Measurements from ENCODE around the gene TNFRSF14.

TNFRSF14 gene

DNA sequence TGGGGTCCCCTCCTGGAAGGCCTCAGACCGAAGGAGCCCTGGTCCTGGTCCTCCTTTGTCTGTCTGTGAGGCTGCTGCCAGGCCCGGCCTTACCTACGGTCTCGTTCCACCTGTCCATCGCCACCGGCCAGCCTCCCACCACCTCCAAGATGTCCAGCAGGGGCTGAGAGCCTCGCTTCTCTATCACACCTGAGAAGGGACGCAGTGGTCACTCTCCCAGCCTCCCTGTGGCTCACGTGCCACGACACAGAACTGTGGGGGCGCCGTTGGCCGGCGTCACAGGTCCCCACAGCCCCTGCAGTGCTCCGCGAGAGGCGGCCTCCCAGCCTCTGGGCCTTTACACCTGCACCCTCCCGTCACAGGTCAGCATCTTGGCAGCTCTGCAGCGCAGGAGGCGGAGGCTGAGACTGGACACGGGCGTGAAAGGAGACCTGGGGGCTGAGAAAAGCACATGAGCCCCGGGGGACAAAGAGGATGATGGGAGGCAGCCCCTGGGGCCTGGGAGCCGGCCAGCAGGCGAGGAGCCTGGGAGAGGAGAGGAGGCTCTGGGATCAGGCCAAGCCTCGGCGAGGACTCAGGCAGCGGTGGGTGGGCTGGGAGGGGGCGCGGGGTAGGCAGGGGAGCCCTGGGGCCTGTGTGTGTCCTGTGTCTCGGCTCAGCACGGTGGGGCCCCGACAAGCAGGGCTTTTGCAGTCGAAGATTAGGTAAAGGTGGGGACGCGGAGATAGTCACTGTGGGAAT is 50.9 kb downstream of the TNFRSF14 start:
- Histone ChIP-seq H3K27ac (ENCODE audit: insufficient read depth, low read length, poor library complexity, severe bottlenecking) (no peak overlapping the region), H3K27me3 (replicated peaks; ENCODE audit: control insufficient read depth, insufficient read depth, low read length, poor library complexity, severe bottlenecking) (no peaks in the 10 kb centered on the region), H3K4me1 (ENCODE audit: control insufficient read depth, insufficient read depth, low read length, poor library complexity, severe bottlenecking) (no peaks in the 10 kb centered on the region), H3K4me3 (ENCODE audit: insufficient read depth, low read depth, low read length, poor library complexity, severe bottlenecking) (no peak overlapping the region), H3K9me3 (ENCODE audit: control insufficient read depth, low read length) (no peaks in the 10 kb centered on the region), H3K36me3 (ENCODE audit: control insufficient read depth, insufficient read depth, low read length) (no peaks in the 10 kb centered on the region)
- DNase-seq = no peak

DNA sequence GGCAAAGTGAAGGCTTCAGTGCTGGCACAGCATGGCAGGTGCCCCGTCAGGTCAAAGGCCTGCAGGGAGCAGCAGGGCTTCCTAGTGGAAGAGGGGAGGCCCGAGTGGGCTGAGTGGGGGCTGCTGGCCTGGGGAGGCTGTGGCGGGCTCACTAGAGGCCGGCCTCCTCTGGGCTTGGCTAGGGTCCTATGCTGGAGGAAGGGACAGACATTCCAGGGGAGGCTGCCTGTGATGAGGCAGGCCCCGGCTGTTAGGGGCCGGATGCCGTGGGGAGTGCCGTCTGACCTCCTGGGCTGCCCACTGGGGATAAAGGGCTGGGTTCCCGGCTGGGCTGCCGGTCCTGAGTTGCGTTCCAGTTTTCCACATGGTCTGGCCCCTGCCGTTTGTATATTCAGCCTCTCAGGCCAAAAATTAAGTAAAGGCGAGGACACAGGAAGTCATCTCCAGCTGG is 51.5 kb downstream of the TNFRSF14 start:
- no peaks in the 10 kb centered on the region for H3K27me3 ChIP-seq (replicated peaks; ENCODE audit: control insufficient read depth, insufficient read depth, low read length, poor library complexity, severe bottlenecking)

DNA sequence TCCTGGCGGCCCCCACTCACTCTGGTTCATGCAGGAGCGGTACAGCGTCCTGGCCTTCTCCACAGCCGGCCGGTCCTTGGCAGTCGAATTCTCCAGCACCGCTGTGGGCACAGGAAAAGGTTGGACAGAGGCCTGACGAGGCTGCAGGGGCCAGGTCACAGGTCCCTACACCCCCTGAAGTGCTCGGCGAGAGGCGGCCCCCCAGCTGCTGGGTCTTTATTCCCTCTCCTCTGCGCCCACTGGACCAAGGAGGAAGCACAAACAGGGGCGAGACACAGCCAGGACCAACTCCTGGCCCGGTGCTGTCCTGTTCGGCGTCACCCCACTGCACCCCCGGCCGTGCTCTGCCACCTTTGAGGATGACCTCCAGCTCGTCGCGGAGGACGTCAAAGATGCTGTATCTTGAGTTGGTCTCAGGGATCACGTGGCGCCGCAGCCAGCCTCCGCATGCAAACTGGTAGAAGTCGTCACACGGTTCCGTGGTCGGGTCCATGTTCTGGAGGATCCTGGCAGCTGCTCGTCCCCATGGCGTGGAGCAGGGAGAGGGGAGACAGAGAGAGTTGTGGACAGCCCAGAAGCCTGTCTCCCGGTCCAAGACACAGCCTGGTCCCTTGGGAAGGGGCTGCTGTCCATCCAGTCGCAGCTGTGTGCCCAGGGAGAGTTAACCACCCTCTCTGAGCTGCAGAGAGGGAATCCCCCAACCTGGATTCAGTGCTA is 53.3 kb downstream of the TNFRSF14 start:
- Histone ChIP-seq H3K27ac (ENCODE audit: insufficient read depth, low read length, poor library complexity, severe bottlenecking) (no peak overlapping the region), H3K9me3 (ENCODE audit: control insufficient read depth, low read length) (no peaks in the 10 kb centered on the region), H3K4me3 (ENCODE audit: insufficient read depth, low read depth, low read length, poor library complexity, severe bottlenecking) (no peak overlapping the region), H3K4me1 (ENCODE audit: control insufficient read depth, insufficient read depth, low read length, poor library complexity, severe bottlenecking) (no peaks in the 10 kb centered on the region), H3K36me3 (ENCODE audit: control insufficient read depth, insufficient read depth, low read length) (no peaks in the 10 kb centered on the region), H3K27me3 (replicated peaks; ENCODE audit: control insufficient read depth, insufficient read depth, low read length, poor library complexity, severe bottlenecking) (no peaks in the 10 kb centered on the region)
- DNase-seq = no peak

More for the DNA sequence above, 51.5 kb downstream of the TNFRSF14 start:
- Histone ChIP-seq H3K4me1 (ENCODE audit: control insufficient read depth, insufficient read depth, low read length, poor library complexity, severe bottlenecking) (no peaks in the 10 kb centered on the region), H3K27ac (ENCODE audit: insufficient read depth, low read length, poor library complexity, severe bottlenecking) (no peak overlapping the region), H3K36me3 (ENCODE audit: control insufficient read depth, insufficient read depth, low read length) (no peaks in the 10 kb centered on the region), H3K4me3 (ENCODE audit: insufficient read depth, low read depth, low read length, poor library complexity, severe bottlenecking) (no peak overlapping the region), H3K9me3 (ENCODE audit: control insufficient read depth, low read length) (no peaks in the 10 kb centered on the region)
- DNase-seq = no peak

DNA sequence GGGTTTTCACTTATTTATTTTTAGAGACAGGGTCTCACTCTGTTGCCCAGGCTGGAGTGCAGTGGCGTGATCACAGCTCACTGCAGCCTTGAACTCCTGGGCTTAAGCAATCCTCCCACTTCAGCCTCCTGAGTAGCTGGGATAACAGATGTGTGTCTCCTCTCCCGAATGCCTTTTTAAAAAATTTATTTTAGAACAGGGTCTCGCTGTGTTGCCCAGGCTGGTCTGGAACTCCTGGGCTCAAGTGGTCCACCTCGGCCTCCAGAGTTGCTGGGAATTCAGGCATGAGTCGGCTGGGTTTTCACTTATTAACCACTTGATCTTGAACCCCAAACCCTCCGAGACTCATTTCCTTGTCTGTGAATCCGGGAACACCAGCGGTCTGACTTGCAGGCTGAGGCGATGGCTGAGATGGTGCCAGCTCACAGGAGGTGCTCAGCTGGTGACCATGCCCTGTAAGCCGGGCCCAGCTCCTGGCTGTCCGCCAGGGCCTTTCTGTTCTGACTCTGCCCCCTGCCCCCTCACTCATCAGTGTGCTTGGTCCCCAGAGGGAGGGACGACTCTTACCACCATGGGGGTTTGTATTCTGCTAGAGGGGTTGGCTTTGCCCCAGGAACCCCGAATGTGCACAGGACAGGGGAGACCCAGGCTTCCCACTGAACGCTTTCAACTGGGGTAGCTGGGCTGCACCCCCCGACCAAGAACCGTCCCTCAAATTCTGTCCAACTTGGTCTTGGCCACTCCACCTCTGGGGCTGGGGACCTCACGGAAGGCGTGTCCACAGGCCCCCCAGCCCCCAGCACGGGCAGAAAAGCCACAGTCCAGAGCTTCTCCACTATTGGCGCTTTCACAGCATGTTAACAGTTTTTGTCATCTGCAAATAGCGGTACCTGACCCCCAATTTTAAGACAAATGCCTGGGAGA is 54.1 kb downstream of the TNFRSF14 start:
- DNase-seq = no peak
- no peaks in the 10 kb centered on the region for H3K9me3 ChIP-seq (ENCODE audit: control insufficient read depth, low read length)

DNA sequence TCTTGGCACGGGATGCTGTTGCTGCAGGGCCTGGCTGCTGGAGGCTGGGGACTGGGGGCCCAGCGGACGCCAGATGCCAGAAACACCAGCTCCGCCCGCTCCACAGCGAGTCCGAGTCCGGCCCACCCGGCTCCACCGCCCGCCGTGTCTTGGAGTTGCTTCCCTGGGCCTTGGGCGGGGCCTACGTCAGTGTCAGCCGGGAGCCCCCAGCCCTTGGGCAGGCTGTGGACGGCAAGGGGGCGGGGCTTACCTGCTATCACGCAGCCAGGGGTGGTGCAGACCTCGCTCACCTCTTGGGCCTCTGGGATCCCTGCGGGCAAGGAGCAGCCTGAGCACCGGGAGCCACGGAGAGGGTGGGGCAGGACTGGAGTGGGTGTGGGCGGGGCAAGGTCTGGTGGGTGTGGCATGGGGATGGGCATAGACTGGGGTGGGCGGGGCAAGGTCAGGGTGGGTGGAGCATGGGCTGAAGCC is 54.9 kb downstream of the TNFRSF14 start:
- Histone ChIP-seq H3K9me3 (ENCODE audit: control insufficient read depth, low read length) (no peaks in the 10 kb centered on the region), H3K27me3 (replicated peaks; ENCODE audit: control insufficient read depth, insufficient read depth, low read length, poor library complexity, severe bottlenecking) (no peaks in the 10 kb centered on the region), H3K36me3 (ENCODE audit: control insufficient read depth, insufficient read depth, low read length) (no peaks in the 10 kb centered on the region), H3K4me1 (ENCODE audit: control insufficient read depth, insufficient read depth, low read length, poor library complexity, severe bottlenecking) (no peaks in the 10 kb centered on the region), H3K4me3 (ENCODE audit: insufficient read depth, low read depth, low read length, poor library complexity, severe bottlenecking) (no peak overlapping the region), H3K27ac (ENCODE audit: insufficient read depth, low read length, poor library complexity, severe bottlenecking) (no peak overlapping the region)
- DNase-seq = no peak

More for the DNA sequence above, 54.1 kb downstream of the TNFRSF14 start:
- Histone ChIP-seq H3K27me3 (replicated peaks; ENCODE audit: control insufficient read depth, insufficient read depth, low read length, poor library complexity, severe bottlenecking) (no peaks in the 10 kb centered on the region), H3K4me1 (ENCODE audit: control insufficient read depth, insufficient read depth, low read length, poor library complexity, severe bottlenecking) (no peaks in the 10 kb centered on the region), H3K36me3 (ENCODE audit: control insufficient read depth, insufficient read depth, low read length) (no peaks in the 10 kb centered on the region), H3K27ac (ENCODE audit: insufficient read depth, low read length, poor library complexity, severe bottlenecking) (no peak overlapping the region), H3K4me3 (ENCODE audit: insufficient read depth, low read depth, low read length, poor library complexity, severe bottlenecking) (no peak overlapping the region)

DNA sequence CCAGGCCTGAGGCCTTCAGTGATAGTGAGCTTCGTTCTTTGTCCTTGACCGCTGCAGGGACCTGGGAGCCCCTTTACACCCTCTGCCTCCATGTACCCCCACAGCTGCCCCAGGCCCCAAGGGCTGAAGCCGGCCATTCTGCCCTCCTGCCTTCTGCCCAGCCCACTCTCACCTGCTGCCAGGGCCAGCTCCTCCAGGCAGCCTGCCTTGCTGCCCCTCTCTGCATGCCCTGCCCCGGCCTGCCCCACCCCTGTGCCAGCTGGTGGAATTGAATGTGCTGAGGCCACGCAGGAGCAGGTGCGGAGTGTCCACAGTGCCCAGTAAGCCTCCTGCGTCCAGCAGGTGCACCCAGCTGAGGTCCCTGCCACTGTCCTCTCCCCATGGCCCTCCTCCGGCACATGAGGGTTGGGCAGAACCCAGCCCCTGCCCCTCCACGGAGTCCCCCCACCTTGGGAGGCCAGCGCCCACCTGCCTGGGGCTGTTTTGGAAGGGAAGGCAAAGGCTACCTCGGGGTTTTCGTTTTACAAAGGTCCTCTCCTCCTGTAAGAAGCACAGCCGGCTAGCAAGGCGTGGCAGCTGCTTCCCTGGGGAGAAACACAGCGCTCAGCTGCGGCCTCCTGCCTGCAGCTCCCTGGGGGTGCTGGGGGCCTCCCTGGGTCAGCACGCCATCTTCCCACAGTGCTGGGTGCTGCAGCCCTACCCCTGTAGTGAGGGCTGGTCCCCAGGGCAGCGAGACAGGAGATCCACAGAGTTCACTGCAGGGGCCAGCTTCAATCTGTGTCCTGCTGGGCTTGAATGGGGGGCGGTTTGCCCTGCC is 55.7 kb downstream of the TNFRSF14 start:
- no peaks in the 10 kb centered on the region for H3K9me3 ChIP-seq (ENCODE audit: control insufficient read depth, low read length)
- H3K27ac ChIP-seq (ENCODE audit: insufficient read depth, low read length, poor library complexity, severe bottlenecking) = no peak overlapping the region
- H3K36me3 ChIP-seq (ENCODE audit: control insufficient read depth, insufficient read depth, low read length) = no peaks in the 10 kb centered on the region
- no peaks in the 10 kb centered on the region for H3K4me1 ChIP-seq (ENCODE audit: control insufficient read depth, insufficient read depth, low read length, poor library complexity, severe bottlenecking)
- H3K27me3 ChIP-seq (replicated peaks; ENCODE audit: control insufficient read depth, insufficient read depth, low read length, poor library complexity, severe bottlenecking) = no peaks in the 10 kb centered on the region
- no peak for DNase-seq
- no peak overlapping the region for H3K4me3 ChIP-seq (ENCODE audit: insufficient read depth, low read depth, low read length, poor library complexity, severe bottlenecking)

DNA sequence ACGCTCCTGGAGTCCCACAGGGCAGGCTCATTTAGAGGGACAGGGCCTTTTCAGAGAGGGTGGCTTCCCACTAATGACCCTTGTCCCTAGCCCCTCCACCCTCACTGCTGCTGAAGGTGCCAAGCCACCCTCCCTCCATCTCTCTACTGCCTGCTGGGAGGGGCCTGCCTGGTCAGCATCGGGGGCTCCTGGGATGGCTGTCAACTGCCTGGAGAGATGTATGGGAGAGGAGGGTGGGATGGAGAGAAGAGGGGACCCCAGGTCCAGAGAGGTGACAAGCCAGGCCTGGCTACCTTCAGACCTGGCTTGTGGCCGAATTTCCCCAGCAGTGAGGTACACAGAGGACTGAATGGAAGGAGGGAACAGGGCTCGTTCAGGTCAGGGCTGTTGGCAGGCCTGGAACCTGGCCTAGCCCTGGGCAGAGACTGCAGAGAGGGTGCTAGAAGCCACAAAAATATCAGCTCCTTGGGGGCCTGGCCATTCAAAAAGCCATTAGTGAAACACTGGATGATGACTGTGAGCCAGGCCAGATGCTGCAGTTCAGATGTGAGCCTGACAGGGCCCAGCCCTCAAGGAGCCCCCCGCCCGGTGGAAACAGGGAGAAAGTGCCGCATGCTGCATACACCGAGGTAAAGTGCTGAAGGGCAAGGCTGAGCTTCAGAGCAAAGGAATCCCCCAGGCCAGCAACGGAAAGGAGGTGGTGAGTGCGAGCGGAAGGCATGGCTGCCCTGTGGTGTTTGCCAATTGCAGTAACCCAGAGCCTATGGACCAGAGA is 56.6 kb downstream of the TNFRSF14 start:
- H3K36me3 ChIP-seq (ENCODE audit: control insufficient read depth, insufficient read depth, low read length) = no peaks in the 10 kb centered on the region
- no peaks in the 10 kb centered on the region for H3K4me1 ChIP-seq (ENCODE audit: control insufficient read depth, insufficient read depth, low read length, poor library complexity, severe bottlenecking)
- no peak for DNase-seq
- H3K4me3 ChIP-seq (ENCODE audit: insufficient read depth, low read depth, low read length, poor library complexity, severe bottlenecking) = no peak overlapping the region
- no peaks in the 10 kb centered on the region for H3K27me3 ChIP-seq (replicated peaks; ENCODE audit: control insufficient read depth, insufficient read depth, low read length, poor library complexity, severe bottlenecking)
- no peak overlapping the region for H3K27ac ChIP-seq (ENCODE audit: insufficient read depth, low read length, poor library complexity, severe bottlenecking)
- no peaks in the 10 kb centered on the region for H3K9me3 ChIP-seq (ENCODE audit: control insufficient read depth, low read length)
